NCI-H2196 treated with DMSO at 0.1 percent for 48 hours (cell line): ENCODE results near the gene SEMA4F.
"Not testable (repeated sequence)": the region's sequence is repeated elsewhere in the genome, so short reads cannot be mapped to it uniquely, and the experiment has no call there.

Experiments
- DNase-seq: peaks from one replicate; lab custom pipeline; 2025; ENCODE audit not compliant: unreplicated experiment; lab: John Stamatoyannopoulos, UW

The SEMA4F gene

DNA sequence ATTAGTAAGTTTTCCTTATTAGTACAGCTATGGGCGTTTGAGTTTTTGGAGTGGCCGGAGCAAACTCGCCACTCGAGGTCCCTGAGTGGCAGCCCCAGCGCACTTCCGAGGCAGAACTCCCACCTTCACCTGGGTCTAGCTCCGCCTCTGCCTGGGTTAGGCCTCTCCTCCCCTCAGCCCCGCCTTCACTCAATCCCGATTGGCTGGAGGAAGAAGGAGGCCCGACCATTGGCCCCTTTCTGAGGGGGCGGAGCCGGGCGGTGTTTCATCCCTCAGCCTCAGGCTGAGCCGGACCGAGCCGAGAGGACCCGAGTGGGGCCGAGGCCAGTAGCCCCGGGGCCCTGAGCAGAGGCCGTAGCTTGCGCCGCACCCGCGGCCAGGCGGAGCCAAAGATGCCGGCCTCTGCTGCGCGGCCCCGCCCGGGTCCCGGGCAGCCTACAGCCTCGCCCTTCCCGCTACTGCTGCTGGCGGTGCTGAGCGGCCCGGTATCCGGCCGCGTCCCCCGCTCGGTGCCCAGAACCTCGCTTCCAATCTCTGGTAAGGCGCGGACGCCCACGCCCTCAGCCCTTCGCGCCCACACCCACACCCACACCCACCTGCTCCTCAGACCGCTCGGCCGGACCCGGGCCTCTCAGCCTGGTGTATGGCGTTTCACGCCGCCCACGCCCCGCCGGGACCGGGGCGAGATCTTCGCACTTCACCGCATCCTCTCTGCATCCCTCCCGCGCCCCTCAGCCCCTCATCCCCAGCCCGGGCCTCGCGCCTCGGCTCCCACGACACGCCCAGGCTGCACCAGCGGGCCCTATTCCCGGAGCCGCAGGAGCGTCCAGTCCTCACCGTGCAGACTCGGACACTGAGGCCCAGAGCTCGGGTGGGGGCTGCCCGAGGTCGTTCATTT is at the start of gene SEMA4F:
Gene SEMA4F, plus strand, starts transcription at position 263 of the 898 bp plus-strand sequence. Its CDS starts 130 bp downstream, at position 393.
- DNase-seq = peak; percentile 81

- no peak for DNase-seq
Measured at GRCh38 chr2:74606927-74607326, 47.1 kb upstream of the SEMA4F start.

GRCh38 chr2:74617122-74617521 is 36.9 kb upstream of the SEMA4F start:
- no peak for DNase-seq

DNA sequence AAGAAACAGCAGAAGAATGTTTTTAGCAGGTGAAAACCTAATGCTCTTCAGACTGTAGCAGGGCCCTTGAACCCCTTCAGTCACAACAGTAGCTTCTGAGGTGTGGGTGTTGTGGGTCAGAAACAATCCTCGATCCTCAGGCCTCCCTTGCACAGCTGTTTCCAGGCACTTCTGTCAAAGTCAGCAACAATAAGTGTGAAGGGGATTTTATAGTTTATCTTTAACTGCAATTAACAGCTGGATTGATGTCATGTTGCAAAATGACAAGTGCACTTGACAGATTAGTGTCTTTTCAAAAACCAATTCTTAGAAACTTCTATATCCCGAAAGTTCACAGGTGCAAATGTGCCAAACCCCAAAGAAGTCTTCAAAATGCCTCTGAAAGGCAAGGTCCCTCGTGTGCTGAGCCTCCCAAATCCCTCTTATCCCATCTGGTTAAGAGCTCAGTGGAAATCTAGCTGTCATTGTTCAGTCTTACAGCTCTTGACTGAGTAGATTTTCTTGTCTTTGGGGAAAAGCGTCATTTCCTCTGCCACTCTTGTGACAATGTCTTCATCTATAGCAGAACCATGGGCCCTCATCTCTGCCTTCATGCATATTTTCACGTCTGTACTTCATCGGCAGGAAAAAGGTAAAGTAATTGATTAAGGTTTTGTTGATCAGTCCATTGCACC is 35.5 kb upstream of the SEMA4F start:
- DNase-seq = no peak

DNA sequence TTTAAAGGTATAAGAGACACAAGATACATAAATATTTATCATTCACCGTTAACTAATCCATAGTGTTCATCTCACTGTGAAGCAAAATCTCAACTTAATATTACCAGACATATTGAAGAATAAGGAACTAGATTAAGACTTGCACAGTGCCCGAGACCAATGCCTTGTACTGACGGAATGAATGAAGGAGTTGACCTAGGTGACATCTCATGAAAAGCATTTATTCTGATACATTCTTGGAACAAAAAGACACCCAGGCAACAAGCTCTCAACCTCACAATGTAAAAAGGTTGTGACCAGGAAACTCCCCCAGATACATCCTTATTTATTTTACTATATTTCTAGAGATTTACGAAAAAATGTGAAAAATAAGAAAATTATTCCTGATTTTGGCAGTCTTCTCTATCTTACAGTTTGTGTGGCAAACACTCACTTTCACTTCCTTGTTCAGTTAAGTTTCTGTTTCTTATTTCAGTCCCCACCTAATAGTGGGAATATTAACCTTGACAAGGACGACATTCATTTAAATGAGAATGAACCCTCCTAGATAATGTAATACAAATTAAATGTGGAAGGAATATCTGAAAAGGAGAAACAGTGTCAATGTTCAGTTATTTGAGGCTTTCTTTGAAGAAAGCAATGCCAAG is 34.3 kb upstream of the SEMA4F start:
- DNase-seq = no peak

- DNase-seq = no peak
Measured at GRCh38 chr2:74620671-74621070, 33.4 kb upstream of the SEMA4F start.

GRCh38 chr2:74625658-74626425 is 28.2 kb upstream of the SEMA4F start:
- no peak for DNase-seq

- no peak for DNase-seq
Measured at GRCh38 chr2:74628538-74629105, 25.4 kb upstream of the SEMA4F start.

GRCh38 chr2:74630454-74630853 is 23.6 kb upstream of the SEMA4F start:
- DNase-seq = not testable (repeated sequence)

DNA sequence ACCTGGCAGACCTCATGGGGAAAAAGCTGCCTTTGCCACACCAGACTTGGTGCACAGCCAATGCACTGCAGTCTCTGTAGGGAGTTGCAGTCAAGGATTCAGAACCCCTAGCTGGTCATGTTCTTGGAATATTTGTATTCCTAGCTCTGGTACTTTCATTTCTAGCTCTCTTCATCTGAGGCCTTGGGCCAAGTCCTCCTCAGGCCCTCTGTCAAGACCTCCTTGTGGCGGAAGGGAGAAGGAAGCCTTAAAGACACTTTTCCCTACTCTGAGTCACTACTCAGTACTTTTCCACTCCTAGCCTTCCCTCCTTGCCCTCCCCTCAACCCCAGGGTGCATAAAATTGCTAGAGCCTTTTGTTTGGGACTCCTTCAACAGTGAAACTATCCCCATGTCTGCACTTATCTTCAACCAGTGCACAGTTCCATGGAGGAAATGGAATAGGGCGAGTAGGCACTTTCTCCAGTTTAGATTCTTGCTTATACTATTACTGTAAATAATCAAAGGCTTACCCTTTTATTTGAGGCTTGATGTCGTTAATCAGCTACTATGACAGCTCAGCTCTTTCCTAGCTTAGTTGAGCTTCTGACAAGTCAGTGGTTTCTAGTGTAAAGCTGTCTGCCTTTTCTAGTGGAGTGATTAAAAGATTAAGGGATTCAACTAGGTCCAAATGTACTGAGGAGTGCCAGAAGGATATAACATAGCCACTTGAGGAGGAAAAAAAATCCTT is 21.7 kb upstream of the SEMA4F start:
- DNase-seq = no peak

GRCh38 chr2:74632939-74633312 is 21.1 kb upstream of the SEMA4F start:
- DNase-seq = no peak

- no peak for DNase-seq
Measured at GRCh38 chr2:74639550-74639949, 14.5 kb upstream of the SEMA4F start.

DNA sequence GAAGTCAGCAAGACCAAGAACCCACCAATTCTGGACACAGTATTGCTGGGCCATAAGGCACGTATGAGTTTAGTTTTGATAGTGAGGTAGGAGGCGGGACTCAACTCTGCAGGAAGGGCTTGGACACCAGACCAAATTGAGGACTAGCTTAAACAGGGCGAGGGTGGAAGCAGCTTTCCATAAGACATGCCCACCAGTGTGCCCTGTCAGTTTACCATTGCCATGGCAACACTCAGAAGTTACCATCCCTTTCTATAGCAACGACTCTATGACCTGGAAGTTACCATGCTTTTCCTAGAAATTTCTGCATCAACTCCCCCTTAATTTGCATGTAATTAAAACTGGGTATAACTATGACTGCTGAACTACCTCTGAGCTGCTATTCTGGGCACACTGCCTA is 8.7 kb upstream of the SEMA4F start:
- no peak for DNase-seq

- no peak for DNase-seq
Measured at GRCh38 chr2:74646201-74646600, 7.8 kb upstream of the SEMA4F start.

DNA sequence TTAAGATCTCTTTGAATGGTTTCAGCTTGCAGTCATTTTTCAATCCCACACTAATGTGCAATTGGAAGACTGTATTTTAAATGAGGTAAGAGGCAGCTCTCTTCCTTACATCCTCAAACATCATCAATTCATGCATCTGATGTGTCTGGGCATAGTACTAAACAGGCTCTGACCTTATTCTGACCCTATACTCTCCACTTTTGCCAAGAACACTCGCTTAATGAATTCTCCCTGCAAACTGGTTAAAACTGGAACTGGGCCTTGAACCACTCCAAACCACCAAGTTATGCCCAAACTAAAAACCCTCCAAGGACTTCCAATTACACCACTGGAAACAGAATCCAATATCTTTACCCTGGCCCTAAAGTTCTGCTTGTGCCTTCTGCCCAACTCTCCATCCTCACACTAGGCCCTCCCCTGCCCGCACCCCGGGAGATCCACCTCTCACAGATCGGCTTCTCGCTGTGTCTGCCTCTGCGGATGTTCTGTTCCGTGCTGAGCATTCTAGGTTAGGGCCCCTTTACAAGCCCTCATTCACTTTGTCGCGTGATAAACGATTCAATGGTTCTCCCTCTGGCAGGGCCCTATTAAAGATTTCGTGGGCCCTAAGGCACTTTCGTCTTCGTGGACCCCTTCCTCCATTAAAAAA is 7.1 kb upstream of the SEMA4F start:
- DNase-seq = no peak

- DNase-seq = no peak
Measured at GRCh38 chr2:74648009-74648443, 6.0 kb upstream of the SEMA4F start, which contains the start of gene M1AP. Gene M1AP, minus strand, starts transcription at chr2:74648330. Its CDS starts 8,055 bp downstream, at chr2:74640275.

GRCh38 chr2:74653589-74653984 is 460 bp upstream of the SEMA4F start:
- DNase-seq = no peak

DNA sequence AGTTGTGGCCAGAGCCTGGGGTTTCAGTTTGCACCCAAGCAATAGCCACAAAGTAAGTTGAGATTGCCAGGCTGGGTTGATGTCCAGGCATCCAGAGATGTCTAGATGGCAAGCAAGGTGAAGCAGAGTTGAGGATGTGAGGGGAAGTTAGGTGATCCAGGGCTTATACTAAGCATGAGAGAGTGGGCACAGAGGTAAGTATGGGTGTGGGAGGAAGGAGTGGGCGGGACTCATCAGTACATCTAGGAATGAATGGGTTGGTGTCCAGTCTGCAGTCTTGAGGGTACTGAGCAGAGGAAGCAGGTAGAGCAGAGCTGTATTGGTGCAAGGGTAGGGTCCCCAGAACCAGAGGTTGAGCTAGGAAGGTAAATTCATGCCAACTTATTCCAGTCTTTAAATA is 1.5 kb downstream of the SEMA4F start:
- DNase-seq = no peak

DNA sequence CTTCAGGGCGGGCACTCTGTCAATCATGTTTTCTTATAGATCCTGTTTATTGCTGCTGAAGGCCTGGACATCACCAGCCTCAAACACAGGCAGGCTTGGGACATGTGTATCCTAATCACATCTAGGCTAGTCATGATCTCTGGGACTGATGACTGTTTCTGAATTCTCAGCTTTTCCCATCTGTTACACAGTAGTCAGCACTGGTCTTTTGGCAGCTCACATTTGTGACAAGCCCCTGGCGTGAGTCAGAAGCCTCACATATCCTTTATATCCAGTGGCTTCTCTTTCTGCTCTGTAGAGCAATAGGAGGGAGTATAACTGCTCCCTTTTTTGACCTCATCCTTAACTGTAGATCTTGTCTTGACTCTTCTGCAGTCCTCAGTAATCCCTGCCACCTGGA is 4.5 kb downstream of the SEMA4F start:
- DNase-seq = no peak
